Sigmoid colon (tissue), 7 donors: ENCODE measurements around the gene SMAD6. TPM values are rescaled to one million over a fixed set of nuclear protein-coding genes. Genes with fewer than 3 reads are reported as not detected.
A peak's percentile ranks its signal among the peaks of the same experiment; 100 is the strongest.

ENCODE experiments used
- DNase-seq: peaks from one replicate; pipeline ENCODE4 v3.0.0-alpha.2; 2019
- H3K27ac ChIP-seq, 4 donors: fragments of 200-600 bp; sonication (generic); one replicate each; pipeline ENCODE4 v1.5.1; 2016 to 2019; ENCODE audit warnings: mild to moderate bottlenecking in 1 of 4
- H3K27me3 ChIP-seq, 3 donors: fragments of 200-600 bp; sonication (generic); one replicate each; pipeline ENCODE4 v1.5.1; 2019; ENCODE audit warnings: mild to moderate bottlenecking in 1 of 3
- H3K36me3 ChIP-seq, 4 donors: fragments of 200-600 bp; sonication (generic); one replicate each; pipeline ENCODE4 v1.5.1; 2016 to 2019
- H3K4me1 ChIP-seq, 4 donors: fragments of 200-600 bp; sonication (generic); one replicate each; pipeline ENCODE4 v1.5.1; 2017 to 2019
- H3K4me3 ChIP-seq, 4 donors: fragments of 200-600 bp; sonication (generic); one replicate each; pipeline ENCODE4 v1.5.1; 2017 to 2019; ENCODE audit warnings: mild to moderate bottlenecking in 2 of 4, moderate library complexity in 1 of 4
- H3K9me3 ChIP-seq, 4 donors: fragments of 200-600 bp in 3 of 4; sonication (generic) in 3 of 4; one replicate each; pipeline versions ENCODE4 v1.5.1 to v1.6.1; 2013 to 2019
- CTCF ChIP-seq, 4 experiments: fragments of 450-650 bp in 3 of 4; fragments of 200-600 bp in 1 of 4; IDR thresholded peaks; one replicate each; pipeline ENCODE4 v1.5.1; 2016 to 2019; ENCODE audit warnings: antibody characterized with exemption in 4 of 4, mild to moderate bottlenecking in 3 of 4, moderate library complexity in 2 of 4
- EP300 ChIP-seq, 4 donors: sonication (generic); formaldehyde crosslinking; IDR thresholded peaks; one replicate each; pipeline ENCODE4 v1.6.1; 2017; ENCODE audit warnings: antibody characterized with exemption in 4 of 4
- POLR2A ChIP-seq, 2 donors: fragments of 450-650 bp; IDR thresholded peaks; one replicate each; pipeline ENCODE4 v1.6.1; 2016; ENCODE audit warnings: antibody characterized with exemption in 2 of 2, mild to moderate bottlenecking in 2 of 2, moderate library complexity in 2 of 2
- POLR2AphosphoS5 ChIP-seq, 4 donors: sonication (generic); formaldehyde crosslinking; IDR thresholded peaks; one replicate each; pipeline ENCODE4 v1.6.1; 2017; ENCODE audit warnings: antibody characterized with exemption in 4 of 4
- WGBS, 2 donors: extraction: QIAGEN DNeasy Blood & Tissue Kit; methylation state at CpG; one replicate each; pipeline ENCODE4 v1.1.7; 2013; 5-methylcytosine and 5-hydroxymethylcytosine counted together
- intact Hi-C: fragments of 100-400 bp; cut with DNase I; formaldehyde crosslinking; loops from one replicate; pipeline ENCODE4 v1.15.1; 2023
- polyA plus RNA-seq, 3 donors: library from polyadenylated mRNA; stranded (reverse); fragments of 200-250 nt; gene quantifications; one replicate each; pipeline ENCODE4 v1.2.3, GENCODE V29; 2013
- total RNA-seq, 4 donors: library from RNA; depleted of rRNA; stranded (reverse); fragments of >200 nt; gene quantifications; one replicate each; pipeline ENCODE4 v1.1.0, GENCODE V29; 2016
- donor health status: healthy with polysubstance abuse.
- donor health status: Bipolar disorder and iron deficiency.
- donor health status: healthy.

Gene SMAD6
- total and polyA plus RNA-seq, 7 donors = 1.8 to 9.2 (median 5.7) TPM

GRCh38 chr15:66772604-66773128 is 70.6 kb downstream of the SMAD6 start:
- no peak for DNase-seq
- peaks cover 0 to 38% (median 34%) of the 10 kb centered on the region in 4 donors for H3K4me1 ChIP-seq
- H3K27ac ChIP-seq = peak overlapping the region; percentile 68 to 79 (median 72)
- H3K4me3 ChIP-seq = no peak overlapping the region
- intact Hi-C loops = no loop called here
- H3K36me3 ChIP-seq = no peaks in the 10 kb centered on the region
- no peaks in the 10 kb centered on the region for H3K9me3 ChIP-seq
- 29 to 55% methylated on average over 7 of the region's 7 CpGs for WGBS, 2 donors
- TF ChIP-seq CTCF (IDR thresholded peaks at IDR 0.05) (no peak), EP300 (IDR thresholded peaks at IDR 0.05) (no peak), POLR2A (IDR thresholded peaks at IDR 0.05) (no peak), POLR2AphosphoS5 (IDR thresholded peaks at IDR 0.05) (no peak)
- no peaks in the 10 kb centered on the region for H3K27me3 ChIP-seq

- no peak overlapping the region for H3K4me3 ChIP-seq
- peak overlapping the region; percentile 68 to 79 (median 72) for H3K27ac ChIP-seq
- H3K36me3 ChIP-seq = no peaks in the 10 kb centered on the region
- WGBS, 2 donors = 14 to 44% methylated on average over 12 of the region's 12 CpGs
- DNase-seq = peak; percentile 75
- peaks cover 0 to 38% (median 34%) of the 10 kb centered on the region in 4 donors for H3K4me1 ChIP-seq
- no peaks in the 10 kb centered on the region for H3K9me3 ChIP-seq
- H3K27me3 ChIP-seq = no peaks in the 10 kb centered on the region
- TF ChIP-seq POLR2AphosphoS5 (IDR thresholded peaks at IDR 0.05) = no peak
- no peak for TF ChIP-seq EP300 (IDR thresholded peaks at IDR 0.05)
- TF ChIP-seq CTCF (IDR thresholded peaks at IDR 0.05) = no peak
- TF ChIP-seq POLR2A (IDR thresholded peaks at IDR 0.05) = no peak
- intact Hi-C loops = no loop called here
Measured at GRCh38 chr15:66773129-66773873, 71.3 kb downstream of the SMAD6 start.

GRCh38 chr15:66774001-66774814 is 72.2 kb downstream of the SMAD6 start:
- peak; percentile 92 for DNase-seq
- 40 to 59% methylated on average over 19 of the region's 19 CpGs for WGBS, 2 donors
- no peaks in the 10 kb centered on the region for H3K36me3 ChIP-seq
- H3K27ac ChIP-seq = peak overlapping the region; percentile 68 to 79 (median 72)
- H3K4me3 ChIP-seq = no peak overlapping the region
- intact Hi-C loops = loop anchor here (1.0 to 2.0 kb wide), 4 partner anchors 71 to 171 kb away; partner anchors contain the start of gene SMAD6
- H3K4me1 ChIP-seq = peaks cover 0 to 38% (median 34%) of the 10 kb centered on the region in 4 donors
- TF ChIP-seq POLR2A (IDR thresholded peaks at IDR 0.05) (no peak), CTCF (IDR thresholded peaks at IDR 0.05) (peak; percentile 94 to 98 (median 97)), EP300 (IDR thresholded peaks at IDR 0.05) (no peak), POLR2AphosphoS5 (IDR thresholded peaks at IDR 0.05) (peak in 1 of 4 donors; percentile 37)
- H3K27me3 ChIP-seq = no peaks in the 10 kb centered on the region
- H3K9me3 ChIP-seq = no peaks in the 10 kb centered on the region

- Histone ChIP-seq H3K27ac (peak overlapping the region in 3 of 4 donors; percentile 68 to 79 (median 71)), H3K36me3 (no peaks in the 10 kb centered on the region), H3K9me3 (no peaks in the 10 kb centered on the region), H3K4me1 (peaks cover 0 to 38% (median 34%) of the 10 kb centered on the region in 4 donors), H3K27me3 (no peaks in the 10 kb centered on the region), H3K4me3 (no peak overlapping the region)
- intact Hi-C loops = loop anchor here (2.0 kb wide), 2 partner anchors 73 to 75 kb away; partner anchors contain the start of gene SMAD6
- DNase-seq = peak; percentile 71
- 87 to 88% methylated on average over 18 of the region's 18 CpGs for WGBS, 2 donors
- no peak for TF ChIP-seq POLR2AphosphoS5 (IDR thresholded peaks at IDR 0.05)
- no peak for TF ChIP-seq POLR2A (IDR thresholded peaks at IDR 0.05)
- no peak for TF ChIP-seq EP300 (IDR thresholded peaks at IDR 0.05)
- no peak for TF ChIP-seq CTCF (IDR thresholded peaks at IDR 0.05)
Measured at GRCh38 chr15:66775127-66776105, 73.4 kb downstream of the SMAD6 start.
